Measurements from ENCODE around the gene ADCY1.
"Not testable (repeated sequence)": the region's sequence is repeated elsewhere in the genome, so short reads cannot be mapped to it uniquely, and the experiment has no call there.

Gene ADCY1

DNA sequence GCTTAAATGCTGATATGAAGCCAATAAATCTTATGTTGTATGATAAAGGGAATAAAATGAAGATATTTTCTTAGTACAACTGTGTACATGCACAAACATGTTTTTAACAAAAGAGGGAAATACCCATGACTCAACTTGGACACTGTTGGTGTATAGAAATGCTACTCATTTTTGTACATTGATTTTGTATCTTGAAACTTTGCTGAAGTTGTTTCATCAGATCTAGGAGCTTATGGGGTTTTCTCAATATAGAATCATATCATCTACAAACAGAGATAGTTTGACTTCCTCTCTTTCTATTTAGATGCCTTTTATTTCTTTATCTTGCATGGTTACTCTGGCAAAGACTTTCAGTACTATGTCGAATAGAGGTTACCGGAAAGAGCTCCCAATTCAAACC lies 25.3 kb upstream of the ADCY1 start:
- H3K36me3 ChIP-seq (ENCODE audit: control insufficient read depth, insufficient read depth, low read length); H3K18ac ChIP-seq (ENCODE audit: low read length); H3K27me3 ChIP-seq (ENCODE audit: insufficient read depth, low read length, poor library complexity); H3K4me2 ChIP-seq (ENCODE audit: low read length); H3K4me3 ChIP-seq (ENCODE audit: low read length); H3K56ac ChIP-seq (ENCODE audit: low read length); H2BK15ac ChIP-seq (replicated peaks; ENCODE audit: low read depth); H2BK120ac ChIP-seq (ENCODE audit: low read depth, low read length); H2BK5ac ChIP-seq (ENCODE audit: low read length); H2AK5ac ChIP-seq (ENCODE audit: low read length); H3K4me1 ChIP-seq (ENCODE audit: control insufficient read depth, low read depth, low read length); H3K23ac ChIP-seq (ENCODE audit: low read length); H3K79me2 ChIP-seq (ENCODE audit: control insufficient read depth, insufficient read depth, low read length); DNase-seq; H3K4ac ChIP-seq (ENCODE audit: low read depth, low read length); H3K79me1 ChIP-seq (ENCODE audit: low read length); H4K5ac ChIP-seq (ENCODE audit: low read length); H4K8ac ChIP-seq (ENCODE audit: low read depth, low read length); H3K9ac ChIP-seq (ENCODE audit: low read length); H3K27ac ChIP-seq (ENCODE audit: low read depth, low read length): not testable (repeated sequence)
- no CpG with 5 or more reads among the region's 2 CpGs for WGBS (ENCODE audit: extremely low coverage, insufficient coverage, low lambda C conversion rate)

DNA sequence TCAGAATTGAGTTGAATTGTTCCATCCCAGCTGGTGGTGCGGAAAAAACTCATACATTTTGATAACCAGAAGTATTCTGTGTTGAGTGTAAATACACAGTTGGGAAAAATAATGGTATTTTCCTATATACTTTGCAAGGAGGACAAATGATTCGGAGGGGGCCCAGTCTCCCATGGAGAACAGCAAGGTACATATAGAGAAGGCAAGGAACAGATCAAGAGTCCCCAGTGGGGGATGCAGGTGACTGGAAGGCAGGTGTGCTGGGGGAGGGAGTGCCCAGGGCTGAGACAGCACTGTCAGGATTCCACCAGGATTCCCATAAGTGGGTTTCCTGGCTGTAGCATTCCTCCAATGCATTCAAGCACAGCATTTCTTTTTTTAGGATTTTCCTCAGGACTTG lies 10.8 kb upstream of the ADCY1 start:
- H3K56ac ChIP-seq (ENCODE audit: low read length): no peak overlapping the region
- H3K4me2 ChIP-seq (ENCODE audit: low read length): no peak overlapping the region
- H4K8ac ChIP-seq (ENCODE audit: low read depth, low read length): no peak overlapping the region
- no peak overlapping the region for H3K27ac ChIP-seq (ENCODE audit: low read depth, low read length)
- DNase-seq: no peak
- no peak overlapping the region for H2AK5ac ChIP-seq (ENCODE audit: low read length)
- H3K23ac ChIP-seq (ENCODE audit: low read length): no peak overlapping the region
- no peaks in the 10 kb centered on the region for H3K4me1 ChIP-seq (ENCODE audit: control insufficient read depth, low read depth, low read length)
- no peak overlapping the region for H2BK120ac ChIP-seq (ENCODE audit: low read depth, low read length)
- no peak overlapping the region for H3K9ac ChIP-seq (ENCODE audit: low read length)
- no peaks in the 10 kb centered on the region for H3K36me3 ChIP-seq (ENCODE audit: control insufficient read depth, insufficient read depth, low read length)
- no peaks in the 10 kb centered on the region for H3K79me2 ChIP-seq (ENCODE audit: control insufficient read depth, insufficient read depth, low read length)
- no peak overlapping the region for H4K5ac ChIP-seq (ENCODE audit: low read length)
- H3K27me3 ChIP-seq (ENCODE audit: insufficient read depth, low read length, poor library complexity): no peaks in the 10 kb centered on the region
- no peak overlapping the region for H3K4me3 ChIP-seq (ENCODE audit: low read length)
- no CpG with 5 or more reads among the region's 2 CpGs for WGBS (ENCODE audit: extremely low coverage, insufficient coverage, low lambda C conversion rate)
- H3K4ac ChIP-seq (ENCODE audit: low read depth, low read length): no peak overlapping the region
- H3K79me1 ChIP-seq (ENCODE audit: low read length): no peaks in the 10 kb centered on the region
- H3K18ac ChIP-seq (ENCODE audit: low read length): no peak overlapping the region
- H2BK5ac ChIP-seq (ENCODE audit: low read length): no peak overlapping the region
- no peak overlapping the region for H2BK15ac ChIP-seq (replicated peaks; ENCODE audit: low read depth)

DNA sequence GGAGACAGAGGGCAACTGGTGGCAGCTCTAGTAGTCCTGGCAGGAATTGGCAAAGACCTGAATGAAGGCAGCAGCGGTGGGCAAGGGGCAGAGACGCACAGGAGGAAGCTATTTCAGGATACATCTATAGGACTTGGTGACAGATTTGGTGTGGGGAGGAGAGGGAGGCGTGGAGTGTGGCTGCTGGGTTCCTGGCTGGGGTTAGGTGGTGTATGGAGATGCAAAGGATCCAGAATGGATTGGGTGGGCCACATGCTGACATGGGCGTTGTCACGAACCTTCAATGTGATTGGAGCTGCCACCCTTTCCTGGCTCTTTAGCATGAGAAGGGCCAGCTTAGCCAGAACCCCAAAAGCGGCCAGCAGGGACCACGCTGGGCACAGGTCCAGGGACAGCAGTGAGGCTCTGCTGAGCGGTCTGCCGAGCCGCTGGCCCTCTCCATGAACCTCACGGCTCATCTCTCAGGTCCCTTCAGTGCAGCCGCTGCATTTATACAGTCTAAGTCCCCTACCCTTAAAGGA lies 10.2 kb upstream of the ADCY1 start:
- Histone ChIP-seq H4K5ac (ENCODE audit: low read length) (no peak overlapping the region), H3K27ac (ENCODE audit: low read depth, low read length) (no peak overlapping the region), H3K27me3 (ENCODE audit: insufficient read depth, low read length, poor library complexity) (no peaks in the 10 kb centered on the region), H2AK5ac (ENCODE audit: low read length) (no peak overlapping the region), H2BK5ac (ENCODE audit: low read length) (no peak overlapping the region), H3K56ac (ENCODE audit: low read length) (no peak overlapping the region), H3K4me3 (ENCODE audit: low read length) (no peak overlapping the region), H3K4me1 (ENCODE audit: control insufficient read depth, low read depth, low read length) (no peaks in the 10 kb centered on the region), H3K23ac (ENCODE audit: low read length) (no peak overlapping the region), H4K8ac (ENCODE audit: low read depth, low read length) (no peak overlapping the region), H3K79me1 (ENCODE audit: low read length) (no peaks in the 10 kb centered on the region), H3K9ac (ENCODE audit: low read length) (no peak overlapping the region), H2BK15ac (replicated peaks; ENCODE audit: low read depth) (no peak overlapping the region), H3K18ac (ENCODE audit: low read length) (no peak overlapping the region), H3K4me2 (ENCODE audit: low read length) (no peak overlapping the region), H3K36me3 (ENCODE audit: control insufficient read depth, insufficient read depth, low read length) (no peaks in the 10 kb centered on the region), H3K4ac (ENCODE audit: low read depth, low read length) (no peak overlapping the region), H3K79me2 (ENCODE audit: control insufficient read depth, insufficient read depth, low read length) (no peaks in the 10 kb centered on the region), H2BK120ac (ENCODE audit: low read depth, low read length) (no peak overlapping the region)
- no CpG with 5 or more reads among the region's 12 CpGs for WGBS (ENCODE audit: extremely low coverage, insufficient coverage, low lambda C conversion rate)
- no peak for DNase-seq

DNA sequence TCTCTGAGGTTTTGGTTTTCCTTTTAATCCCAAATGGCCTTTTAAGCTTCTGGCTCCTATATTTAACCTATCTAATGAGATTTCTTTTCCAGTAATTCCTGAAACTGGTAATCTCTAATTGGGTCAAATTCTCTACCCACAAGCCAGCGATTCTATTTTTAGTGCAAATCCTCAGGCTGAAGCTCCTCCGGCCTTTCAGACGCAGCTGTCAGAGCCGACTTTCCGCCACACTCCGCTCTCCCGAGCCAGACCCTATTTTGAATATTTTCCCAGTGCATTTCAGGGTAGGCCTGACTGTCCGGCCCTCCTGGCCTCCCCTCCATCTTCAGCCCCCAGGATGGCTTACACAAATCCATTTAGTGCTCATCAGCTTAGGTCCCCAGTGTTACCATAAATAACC lies 9.7 kb upstream of the ADCY1 start:
- Histone ChIP-seq H3K27me3 (ENCODE audit: insufficient read depth, low read length, poor library complexity) (no peaks in the 10 kb centered on the region), H2BK5ac (ENCODE audit: low read length) (no peak overlapping the region), H3K4me3 (ENCODE audit: low read length) (no peak overlapping the region), H3K4me2 (ENCODE audit: low read length) (no peak overlapping the region), H3K56ac (ENCODE audit: low read length) (peak overlapping the region; percentile 7), H2AK5ac (ENCODE audit: low read length) (no peak overlapping the region), H3K18ac (ENCODE audit: low read length) (no peak overlapping the region), H4K5ac (ENCODE audit: low read length) (no peak overlapping the region), H3K9ac (ENCODE audit: low read length) (no peak overlapping the region), H3K36me3 (ENCODE audit: control insufficient read depth, insufficient read depth, low read length) (no peaks in the 10 kb centered on the region), H3K4ac (ENCODE audit: low read depth, low read length) (no peak overlapping the region), H3K23ac (ENCODE audit: low read length) (no peak overlapping the region), H3K4me1 (ENCODE audit: control insufficient read depth, low read depth, low read length) (no peaks in the 10 kb centered on the region), H4K8ac (ENCODE audit: low read depth, low read length) (no peak overlapping the region), H2BK120ac (ENCODE audit: low read depth, low read length) (no peak overlapping the region), H3K79me1 (ENCODE audit: low read length) (no peaks in the 10 kb centered on the region), H3K79me2 (ENCODE audit: control insufficient read depth, insufficient read depth, low read length) (no peaks in the 10 kb centered on the region), H2BK15ac (replicated peaks; ENCODE audit: low read depth) (no peak overlapping the region), H3K27ac (ENCODE audit: low read depth, low read length) (no peak overlapping the region)
- no CpG with 5 or more reads among the region's 8 CpGs for WGBS (ENCODE audit: extremely low coverage, insufficient coverage, low lambda C conversion rate)
- no peak for DNase-seq

DNA sequence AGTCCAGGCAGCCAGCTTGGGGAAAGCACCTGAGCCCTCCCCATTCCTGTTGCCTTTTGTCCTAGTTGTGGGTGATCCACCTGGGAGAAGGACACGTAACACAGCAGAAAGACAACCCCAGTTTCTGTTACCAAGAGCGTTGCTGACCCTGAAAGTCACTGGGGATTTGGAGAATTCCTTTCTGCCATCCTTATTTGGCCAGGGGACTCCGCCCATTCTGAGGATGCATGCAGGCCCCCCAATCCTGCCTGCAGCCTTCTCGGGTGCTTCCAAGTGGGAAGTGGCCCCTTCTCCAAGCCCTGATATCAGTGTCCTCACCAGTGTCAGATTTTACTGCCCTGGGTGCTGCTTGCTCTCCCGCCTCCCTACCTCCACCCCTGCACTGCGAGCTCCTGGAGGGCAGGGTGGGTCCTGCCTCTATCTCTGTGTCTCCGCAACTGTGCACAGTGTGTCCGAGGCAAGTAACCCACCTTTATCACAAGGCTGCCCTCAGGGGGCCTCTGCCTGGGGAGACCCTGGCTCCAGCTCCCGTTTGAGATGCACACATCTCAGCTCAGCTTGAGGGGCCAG lies 9.2 kb upstream of the ADCY1 start:
- no CpG with 5 or more reads among the region's 9 CpGs for WGBS (ENCODE audit: extremely low coverage, insufficient coverage, low lambda C conversion rate)
- no peak overlapping the region for H3K18ac ChIP-seq (ENCODE audit: low read length)

DNA sequence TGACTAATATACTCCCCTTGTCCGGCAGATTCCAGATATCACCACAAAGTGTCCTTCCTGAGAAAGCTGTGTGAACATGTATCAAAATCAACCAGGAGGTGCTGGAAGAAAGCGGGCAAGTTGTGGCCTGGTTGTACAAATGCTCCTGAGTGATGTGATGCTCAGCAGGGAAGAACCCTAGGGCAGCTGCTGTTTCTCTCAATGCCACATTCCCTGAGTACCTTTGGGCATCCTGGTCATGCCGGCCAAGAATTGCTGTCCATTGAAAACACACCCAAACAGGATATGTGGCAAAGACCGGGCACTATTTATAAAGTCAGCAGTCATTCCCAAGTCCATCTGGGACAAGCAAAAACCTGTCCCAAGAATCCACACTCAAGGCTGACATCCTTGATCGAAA lies 7.8 kb upstream of the ADCY1 start:
- H3K4ac ChIP-seq (ENCODE audit: low read depth, low read length): no peak overlapping the region
- H4K5ac ChIP-seq (ENCODE audit: low read length): no peak overlapping the region
- no peak overlapping the region for H4K8ac ChIP-seq (ENCODE audit: low read depth, low read length)
- WGBS (ENCODE audit: extremely low coverage, insufficient coverage, low lambda C conversion rate): no CpG with 5 or more reads among the region's 5 CpGs
- no peak overlapping the region for H2BK120ac ChIP-seq (ENCODE audit: low read depth, low read length)
- no peak overlapping the region for H3K9ac ChIP-seq (ENCODE audit: low read length)
- no peak overlapping the region for H3K56ac ChIP-seq (ENCODE audit: low read length)
- H3K4me2 ChIP-seq (ENCODE audit: low read length): no peak overlapping the region
- no peak overlapping the region for H3K27ac ChIP-seq (ENCODE audit: low read depth, low read length)
- no peak overlapping the region for H2AK5ac ChIP-seq (ENCODE audit: low read length)
- H3K27me3 ChIP-seq (ENCODE audit: insufficient read depth, low read length, poor library complexity): no peaks in the 10 kb centered on the region
- H3K18ac ChIP-seq (ENCODE audit: low read length): no peak overlapping the region
- no peaks in the 10 kb centered on the region for H3K36me3 ChIP-seq (ENCODE audit: control insufficient read depth, insufficient read depth, low read length)
- H3K79me2 ChIP-seq (ENCODE audit: control insufficient read depth, insufficient read depth, low read length): no peaks in the 10 kb centered on the region
- H3K4me1 ChIP-seq (ENCODE audit: control insufficient read depth, low read depth, low read length): no peaks in the 10 kb centered on the region
- H3K23ac ChIP-seq (ENCODE audit: low read length): no peak overlapping the region
- DNase-seq: no peak
- H3K4me3 ChIP-seq (ENCODE audit: low read length): no peak overlapping the region
- H3K79me1 ChIP-seq (ENCODE audit: low read length): no peaks in the 10 kb centered on the region
- no peak overlapping the region for H2BK15ac ChIP-seq (replicated peaks; ENCODE audit: low read depth)
- H2BK5ac ChIP-seq (ENCODE audit: low read length): no peak overlapping the region

More for the DNA sequence above, 9.2 kb upstream of the ADCY1 start:
- H3K4me2 ChIP-seq (ENCODE audit: low read length): no peak overlapping the region
- H2BK120ac ChIP-seq (ENCODE audit: low read depth, low read length): no peak overlapping the region
- H3K79me2 ChIP-seq (ENCODE audit: control insufficient read depth, insufficient read depth, low read length): no peaks in the 10 kb centered on the region
- H3K23ac ChIP-seq (ENCODE audit: low read length): no peak overlapping the region
- no peaks in the 10 kb centered on the region for H3K27me3 ChIP-seq (ENCODE audit: insufficient read depth, low read length, poor library complexity)
- no peak overlapping the region for H2AK5ac ChIP-seq (ENCODE audit: low read length)
- no peak overlapping the region for H2BK5ac ChIP-seq (ENCODE audit: low read length)
- no peak overlapping the region for H3K4me3 ChIP-seq (ENCODE audit: low read length)
- H4K8ac ChIP-seq (ENCODE audit: low read depth, low read length): no peak overlapping the region
- no peak overlapping the region for H3K27ac ChIP-seq (ENCODE audit: low read depth, low read length)
- H3K56ac ChIP-seq (ENCODE audit: low read length): peak overlapping the region; percentile 7
- no peak for DNase-seq
- H3K4me1 ChIP-seq (ENCODE audit: control insufficient read depth, low read depth, low read length): no peaks in the 10 kb centered on the region
- H3K36me3 ChIP-seq (ENCODE audit: control insufficient read depth, insufficient read depth, low read length): no peaks in the 10 kb centered on the region
- no peaks in the 10 kb centered on the region for H3K79me1 ChIP-seq (ENCODE audit: low read length)
- no peak overlapping the region for H3K4ac ChIP-seq (ENCODE audit: low read depth, low read length)
- no peak overlapping the region for H3K9ac ChIP-seq (ENCODE audit: low read length)
- no peak overlapping the region for H2BK15ac ChIP-seq (replicated peaks; ENCODE audit: low read depth)
- H4K5ac ChIP-seq (ENCODE audit: low read length): no peak overlapping the region

All from mesendoderm (in vitro differentiated cells).